Measurements from ENCODE around the gene MIEN1. TPM values are rescaled to one million over a fixed set of nuclear protein-coding genes. Genes with fewer than 3 reads are reported as not detected.

MIEN1 gene
- total RNA-seq, 5 donors from 2014 or later (not counting 1 experiment from before 2014, with no cell fraction given) = 30.8 to 36.9 (median 32.1) TPM

DNA sequence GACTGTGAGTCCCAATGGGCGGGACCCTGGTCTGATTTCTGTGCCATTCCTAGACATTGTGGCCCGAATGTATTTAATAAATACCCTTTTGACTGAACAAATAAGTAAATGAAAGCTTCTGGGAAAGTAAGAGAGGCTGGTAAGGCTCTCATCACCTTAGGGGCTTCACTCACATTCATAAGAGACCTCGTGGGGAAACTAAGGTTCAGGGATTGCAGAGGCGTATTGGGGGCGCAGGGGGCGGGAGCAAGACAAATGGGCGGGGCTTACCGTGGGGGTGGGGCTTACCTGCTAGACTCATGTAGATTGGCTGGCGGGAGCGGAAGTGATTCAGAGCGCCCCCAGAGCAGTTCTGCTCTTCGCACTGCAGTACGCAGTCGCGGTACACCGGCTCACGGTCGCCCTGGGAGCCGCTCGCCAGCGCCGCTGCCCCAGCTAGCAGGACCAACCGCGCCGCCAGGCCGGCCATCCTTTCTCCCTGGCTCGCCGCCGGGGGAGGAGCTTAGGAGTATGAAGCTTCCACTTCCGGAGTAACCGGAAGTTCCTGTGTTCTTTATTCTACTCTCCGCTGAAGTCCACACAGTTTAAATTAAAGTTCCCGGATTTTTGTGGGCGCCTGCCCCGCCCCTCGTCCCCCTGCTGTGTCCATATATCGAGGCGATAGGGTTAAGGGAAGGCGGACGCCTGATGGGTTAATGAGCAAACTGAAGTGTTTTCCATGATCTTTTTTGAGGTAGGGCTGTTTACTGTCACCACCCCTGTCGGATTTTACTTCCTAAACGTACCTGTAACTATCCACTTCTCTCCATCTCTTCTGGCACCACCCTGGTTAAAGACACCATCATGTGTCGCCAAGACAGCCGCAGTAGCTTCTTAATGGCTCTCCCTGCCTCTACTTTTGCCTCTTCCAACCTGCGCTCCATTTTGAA is 42.5 kb downstream of the MIEN1 start, which contains the start of gene PGAP3:
PGAP3 (minus strand) TSS at position 512 of the 929 bp plus-strand sequence; CDS start at position 469, 43 bp downstream.
- 1% methylated on average over 23 of the region's 45 CpGs for WGBS (ENCODE audit: insufficient coverage)
- POLR2A ChIA-PET = interaction anchor here (0.6 to 1.3 kb wide), 3 partner anchors 12 to 832 kb away, joined by 3 to 4 read pairs (median 3); no protein-coding TSS in a partner anchor
- H3K9me3 ChIP-seq = no peaks in the 10 kb centered on the region
- peak within 1 kb of the TSS; percentile 99 for H3K27ac Mint-ChIP-seq
- H3K4me1 Mint-ChIP-seq = peaks cover 25 to 32% (median 30%) of the 10 kb centered on the region in 3 donors
- no peaks in the 10 kb centered on the region for H3K9me3 Mint-ChIP-seq
- peaks cover 15 to 16% of the 10 kb centered on the region in 2 experiments for H3K4me1 ChIP-seq (ENCODE audit: control insufficient read depth in 1 of 2, extremely low read depth in 1 of 2, insufficient read depth in 2 of 2, low read length in 2 of 2)
- peak; percentile 92 for ATAC-seq (replicated peaks in 1 of 4)
- peak within 1 kb of the TSS; percentile 97 to 98 (median 97) for H3K4me3 Mint-ChIP-seq
- H3K36me3 Mint-ChIP-seq = peaks cover 25% of the 10 kb centered on the region
- peak within 1 kb of the TSS; percentile 84 to 94 for H3K4me3 ChIP-seq (ENCODE audit: control insufficient read depth in 1 of 2, extremely low read depth in 1 of 2, low read length in 1 of 2)
- H3K27me3 Mint-ChIP-seq = no peaks in the 10 kb centered on the region
- H3K36me3 ChIP-seq (ENCODE audit: control insufficient read depth in 2 of 2, extremely low read depth in 1 of 2, insufficient read depth in 1 of 2, low read length in 1 of 2) = peaks cover 8 to 21% of the 10 kb centered on the region in 2 donors
- DNase-seq = peak; percentile 59 to 88 (median 77)
- H3K27me3 ChIP-seq (replicated peaks in 1 of 2; ENCODE audit: control insufficient read depth in 2 of 2, extremely low read depth in 1 of 2, insufficient read depth in 2 of 2, low read length in 1 of 2) = no peaks in the 10 kb centered on the region
- H3K27ac ChIP-seq (ENCODE audit: low read length) = peak within 1 kb of the TSS; percentile 89
- CTCF ChIA-PET = interaction anchor here in 1 of 2 donors (0.6 to 1.8 kb wide), 7 partner anchors 9 to 66 kb away, joined by 3 to 7 read pairs (median 3); partner anchors contain the start of gene MIEN1

DNA sequence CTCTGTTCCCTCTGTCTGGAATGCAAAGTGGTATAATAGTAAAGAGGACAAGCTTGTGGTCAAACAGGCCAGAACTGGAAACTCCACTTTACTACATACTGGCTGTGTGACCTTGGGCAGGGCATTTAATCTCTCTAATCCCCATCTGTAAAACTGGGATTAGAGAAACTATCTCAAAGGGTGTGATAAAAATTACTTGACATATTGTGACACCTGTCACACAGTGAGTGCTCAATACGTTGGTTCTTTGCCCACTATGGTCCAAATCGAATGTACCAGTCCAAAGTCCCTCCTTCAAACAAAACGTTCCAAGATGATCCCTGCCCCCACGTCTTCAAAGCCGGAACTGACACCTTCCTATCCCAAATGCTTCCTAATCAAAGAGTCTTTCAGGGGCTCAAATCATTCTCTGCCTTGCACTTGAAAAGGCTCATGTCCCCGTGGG is 43.2 kb downstream of the MIEN1 start:
- no peak for ATAC-seq (replicated peaks in 1 of 4)
- no peaks in the 10 kb centered on the region for H3K9me3 Mint-ChIP-seq
- H3K9me3 ChIP-seq = no peaks in the 10 kb centered on the region
- peak overlapping the region; percentile 89 for H3K27ac ChIP-seq (ENCODE audit: low read length)
- no peak for DNase-seq
- ChIA-PET POLR2A (interaction anchor here in 1 of 2 donors (0.6 kb wide), 1 partner anchor 833 kb away, joined by 3 read pairs; no protein-coding TSS in a partner anchor), CTCF (interaction anchor here in 1 of 2 donors (1.8 kb wide), 1 partner anchor 65 kb away, joined by 5 read pairs; no protein-coding TSS in a partner anchor)
- H3K36me3 ChIP-seq (ENCODE audit: control insufficient read depth in 2 of 2, extremely low read depth in 1 of 2, insufficient read depth in 1 of 2, low read length in 1 of 2) = peaks cover 11 to 21% of the 10 kb centered on the region in 2 donors
- H3K4me1 Mint-ChIP-seq = peaks cover 25 to 32% (median 30%) of the 10 kb centered on the region in 3 donors
- no peaks in the 10 kb centered on the region for H3K27me3 ChIP-seq (replicated peaks in 1 of 2; ENCODE audit: control insufficient read depth in 2 of 2, extremely low read depth in 1 of 2, insufficient read depth in 2 of 2, low read length in 1 of 2)
- peak overlapping the region; percentile 99 for H3K27ac Mint-ChIP-seq
- H3K4me3 ChIP-seq (ENCODE audit: control insufficient read depth in 1 of 2, extremely low read depth in 1 of 2, low read length in 1 of 2) = peak overlapping the region; percentile 84 to 94
- WGBS (ENCODE audit: insufficient coverage) = 66% methylated on average over 6 of the region's 6 CpGs
- no peaks in the 10 kb centered on the region for H3K27me3 Mint-ChIP-seq
- peak overlapping the region; percentile 97 to 98 (median 97) for H3K4me3 Mint-ChIP-seq
- H3K4me1 ChIP-seq (ENCODE audit: control insufficient read depth in 1 of 2, extremely low read depth in 1 of 2, insufficient read depth in 2 of 2, low read length in 2 of 2) = peaks cover 15 to 16% of the 10 kb centered on the region in 2 experiments
- peaks cover 28% of the 10 kb centered on the region for H3K36me3 Mint-ChIP-seq

DNA sequence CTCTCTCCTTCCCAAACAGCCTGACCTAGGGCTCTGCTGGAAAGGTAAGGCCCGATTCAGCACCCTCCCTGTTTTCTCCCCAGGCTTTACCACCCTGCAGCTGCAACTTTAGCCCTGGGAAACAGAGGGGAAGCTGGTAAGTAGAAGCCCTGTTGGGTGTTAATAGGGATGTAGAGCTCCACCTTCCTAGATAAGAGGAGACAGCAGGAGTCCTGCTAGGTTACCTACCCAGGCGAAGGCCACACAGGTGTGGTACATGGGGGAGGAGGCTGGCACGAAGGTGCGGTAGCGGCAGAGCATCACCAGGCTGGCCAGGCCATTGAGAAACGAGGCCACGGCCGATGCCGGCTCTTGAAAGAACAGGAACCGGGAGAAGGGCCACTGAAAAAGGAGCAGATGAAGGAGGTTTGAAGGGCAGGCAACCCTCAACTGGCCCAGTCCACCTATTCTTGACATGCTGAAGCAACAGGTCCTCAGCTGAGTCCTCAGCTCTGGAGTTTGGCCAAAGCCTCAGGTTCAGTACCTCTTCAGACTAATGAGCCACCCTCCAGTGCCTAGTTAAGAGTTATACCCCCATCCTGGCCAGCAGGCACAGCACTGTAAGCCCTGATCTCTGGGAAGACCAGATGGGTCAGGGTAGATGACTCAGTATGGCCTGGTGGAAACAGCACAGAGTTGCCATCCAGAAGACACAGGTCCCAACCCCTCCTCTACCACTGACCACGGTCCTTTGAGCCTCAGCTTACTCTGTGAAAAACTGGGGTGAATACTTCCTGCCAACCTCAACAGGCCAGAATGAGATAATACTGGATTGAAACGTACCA is 45.8 kb downstream of the MIEN1 start:
- Histone ChIP-seq H3K4me3 (ENCODE audit: control insufficient read depth in 1 of 2, extremely low read depth in 1 of 2, low read length in 1 of 2) (no peak overlapping the region), H3K27me3 (replicated peaks in 1 of 2; ENCODE audit: control insufficient read depth in 2 of 2, extremely low read depth in 1 of 2, insufficient read depth in 2 of 2, low read length in 1 of 2) (no peaks in the 10 kb centered on the region), H3K4me1 (ENCODE audit: control insufficient read depth in 1 of 2, extremely low read depth in 1 of 2, insufficient read depth in 2 of 2, low read length in 2 of 2) (peaks cover 25 to 36% of the 10 kb centered on the region in 2 experiments), H3K9me3 (no peaks in the 10 kb centered on the region), H3K36me3 (ENCODE audit: control insufficient read depth in 2 of 2, extremely low read depth in 1 of 2, insufficient read depth in 1 of 2, low read length in 1 of 2) (peaks cover 11 to 29% of the 10 kb centered on the region in 2 donors), H3K27ac (ENCODE audit: low read length) (no peak overlapping the region)
- no peaks in the 10 kb centered on the region for H3K27me3 Mint-ChIP-seq
- H3K27ac Mint-ChIP-seq = no peak overlapping the region
- H3K9me3 Mint-ChIP-seq = no peaks in the 10 kb centered on the region
- ChIA-PET POLR2A (interaction anchor here in 1 of 2 donors (0.7 kb wide), 1 partner anchor 371 kb away, joined by 3 read pairs; no protein-coding TSS in a partner anchor), CTCF (interaction anchor here in 1 of 2 donors (0.6 kb wide), 1 partner anchor 50 kb away, joined by 3 read pairs; no protein-coding TSS in a partner anchor)
- no peak overlapping the region for H3K4me3 Mint-ChIP-seq
- ATAC-seq (replicated peaks in 1 of 4) (no peak), DNase-seq (no peak)
- H3K4me1 Mint-ChIP-seq = peaks cover 41 to 49% (median 46%) of the 10 kb centered on the region in 3 donors
- WGBS (ENCODE audit: insufficient coverage) = 98% methylated on average over 6 of the region's 12 CpGs
- H3K36me3 Mint-ChIP-seq = peaks cover 28% of the 10 kb centered on the region

DNA sequence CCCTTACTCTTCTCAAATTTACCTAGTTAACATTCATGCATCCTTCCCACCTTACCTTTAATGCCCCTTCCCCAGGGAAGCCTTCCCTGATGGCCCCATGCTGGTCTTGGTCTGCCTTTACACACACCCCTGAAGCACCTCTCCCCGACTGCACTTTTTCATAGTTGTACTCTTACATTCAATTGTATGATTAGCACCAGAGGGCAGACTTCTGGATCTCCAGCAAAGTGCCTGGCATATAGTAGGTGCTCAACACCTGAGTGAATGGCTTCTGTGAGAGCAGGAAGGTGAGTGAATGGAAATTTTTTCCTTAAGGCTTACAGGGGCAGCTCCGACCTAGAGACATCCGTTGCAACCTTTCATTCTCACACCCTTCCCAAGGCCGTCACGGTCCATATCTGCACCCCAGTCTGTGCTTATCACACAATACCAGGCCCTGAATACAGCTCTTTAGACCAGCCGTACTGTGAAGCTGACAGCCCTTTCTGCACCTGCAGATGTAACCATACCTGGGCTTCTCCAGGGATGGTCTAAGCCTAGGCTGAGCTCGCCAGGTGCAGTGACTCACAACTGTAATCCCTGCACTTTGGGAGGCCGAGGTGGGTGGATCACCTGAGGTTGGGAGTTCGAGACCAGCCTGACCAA is 46.9 kb downstream of the MIEN1 start:
- H3K27me3 Mint-ChIP-seq = no peaks in the 10 kb centered on the region
- H3K27ac ChIP-seq (ENCODE audit: low read length) = no peak overlapping the region
- no peaks in the 10 kb centered on the region for H3K27me3 ChIP-seq (replicated peaks in 1 of 2; ENCODE audit: control insufficient read depth in 2 of 2, extremely low read depth in 1 of 2, insufficient read depth in 2 of 2, low read length in 1 of 2)
- ChIA-PET POLR2A (interaction anchor here in 1 of 2 donors (0.7 kb wide), 1 partner anchor 274 kb away, joined by 9 read pairs; no protein-coding TSS in a partner anchor), CTCF (no interaction called here)
- H3K4me1 Mint-ChIP-seq = peaks cover 46 to 53% (median 50%) of the 10 kb centered on the region in 3 donors
- peaks cover 21 to 41% of the 10 kb centered on the region in 2 experiments for H3K4me1 ChIP-seq (ENCODE audit: control insufficient read depth in 1 of 2, extremely low read depth in 1 of 2, insufficient read depth in 2 of 2, low read length in 2 of 2)
- H3K36me3 Mint-ChIP-seq = peaks cover 28% of the 10 kb centered on the region
- no peak overlapping the region for H3K4me3 Mint-ChIP-seq
- 98% methylated on average over 5 of the region's 9 CpGs for WGBS (ENCODE audit: insufficient coverage)
- no peak overlapping the region for H3K4me3 ChIP-seq (ENCODE audit: control insufficient read depth in 1 of 2, extremely low read depth in 1 of 2, low read length in 1 of 2)
- DNase-seq (no peak), ATAC-seq (replicated peaks in 1 of 4) (no peak)
- H3K36me3 ChIP-seq (ENCODE audit: control insufficient read depth in 2 of 2, extremely low read depth in 1 of 2, insufficient read depth in 1 of 2, low read length in 1 of 2) = peaks cover 11 to 29% of the 10 kb centered on the region in 2 donors
- no peaks in the 10 kb centered on the region for H3K9me3 Mint-ChIP-seq
- H3K9me3 ChIP-seq = no peaks in the 10 kb centered on the region
- no peak overlapping the region for H3K27ac Mint-ChIP-seq

GRCh38 chr17:39679521-39680192 is 50.7 kb downstream of the MIEN1 start:
- peak overlapping the region; percentile 15 to 60 (median 37) for H3K4me3 Mint-ChIP-seq
- CTCF ChIA-PET = interaction anchor here in 1 of 2 donors (1.0 kb wide), 2 partner anchors 8 to 44 kb away, joined by 3 read pairs; partner anchors contain the start of gene PGAP3
- Histone ChIP-seq H3K27me3 (replicated peaks in 1 of 2; ENCODE audit: control insufficient read depth in 2 of 2, extremely low read depth in 1 of 2, insufficient read depth in 2 of 2, low read length in 1 of 2) (no peaks in the 10 kb centered on the region), H3K4me1 (ENCODE audit: control insufficient read depth in 1 of 2, extremely low read depth in 1 of 2, insufficient read depth in 2 of 2, low read length in 2 of 2) (peaks cover 36 to 69% of the 10 kb centered on the region in 2 experiments), H3K36me3 (ENCODE audit: control insufficient read depth in 2 of 2, extremely low read depth in 1 of 2, insufficient read depth in 1 of 2, low read length in 1 of 2) (peaks cover 11 to 19% of the 10 kb centered on the region in 2 donors), H3K4me3 (ENCODE audit: control insufficient read depth in 1 of 2, extremely low read depth in 1 of 2, low read length in 1 of 2) (peak overlapping the region in 1 of 2 donors; percentile 7), H3K27ac (ENCODE audit: low read length) (peak overlapping the region; percentile 81), H3K9me3 (no peaks in the 10 kb centered on the region)
- peak overlapping the region; percentile 97 to 98 for H3K27ac Mint-ChIP-seq
- ATAC-seq (replicated peaks in 1 of 4) = peak; percentile 81 to 86 (median 85)
- DNase-seq = peak in 34 of 35 experiments; percentile 22 to 73 (median 46)
- POLR2A ChIA-PET = interaction anchor here in 1 of 2 donors (0.9 kb wide), 1 partner anchor 387 kb away, joined by 3 read pairs; no protein-coding TSS in a partner anchor
- no peaks in the 10 kb centered on the region for H3K9me3 Mint-ChIP-seq
- no peaks in the 10 kb centered on the region for H3K27me3 Mint-ChIP-seq
- 43% methylated on average over 11 of the region's 12 CpGs for WGBS (ENCODE audit: insufficient coverage)
- H3K4me1 Mint-ChIP-seq = peaks cover 53 to 66% (median 59%) of the 10 kb centered on the region in 3 donors
- peaks cover 17% of the 10 kb centered on the region for H3K36me3 Mint-ChIP-seq
